LNCaP clone FGC (cell line): ENCODE measurements around the gene AMBRA1.

Experiments
- DNase-seq: peaks from one replicate; pipeline ENCODE4 v3.0.0-alpha.2; 2011; ENCODE audit warnings: low read depth
- H3K4me3 ChIP-seq: 2 replicates; pipeline ENCODE4 v1.5.1; 2011; ENCODE audit warnings: mild to moderate bottlenecking, low read depth, low read length, control low read depth
- TF ChIP-seq, protein P1 (sequence below): IDR thresholded peaks from 2 replicates; pipeline ENCODE4 v1.5.1; 2012; ENCODE audit warnings: mild to moderate bottlenecking; ENCODE audit not compliant: control insufficient read depth, insufficient read depth; ENCODE audit errors: extremely low read depth

The AMBRA1 gene

DNA sequence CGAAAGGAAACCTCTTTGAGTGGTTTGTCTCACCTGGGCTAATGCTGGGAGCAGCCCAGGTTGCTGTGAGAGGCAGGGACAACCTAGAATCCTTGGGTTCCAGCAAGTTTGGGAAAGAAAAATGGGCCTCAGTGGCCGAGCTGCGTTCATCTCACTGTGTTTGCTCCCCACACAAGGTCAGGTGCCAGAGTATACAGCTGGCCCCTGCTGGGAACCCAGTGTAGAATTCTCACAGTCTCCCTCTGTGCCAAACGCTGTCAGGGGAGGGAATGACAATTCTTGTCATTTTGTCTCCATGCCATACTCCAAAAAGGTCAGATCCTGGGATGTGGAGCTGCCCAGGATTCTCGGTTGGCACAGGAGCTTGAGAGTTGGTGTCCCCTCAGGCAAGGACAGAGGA is 242.2 kb downstream of the AMBRA1 start:
- no peak overlapping the region for H3K4me3 ChIP-seq

DNA sequence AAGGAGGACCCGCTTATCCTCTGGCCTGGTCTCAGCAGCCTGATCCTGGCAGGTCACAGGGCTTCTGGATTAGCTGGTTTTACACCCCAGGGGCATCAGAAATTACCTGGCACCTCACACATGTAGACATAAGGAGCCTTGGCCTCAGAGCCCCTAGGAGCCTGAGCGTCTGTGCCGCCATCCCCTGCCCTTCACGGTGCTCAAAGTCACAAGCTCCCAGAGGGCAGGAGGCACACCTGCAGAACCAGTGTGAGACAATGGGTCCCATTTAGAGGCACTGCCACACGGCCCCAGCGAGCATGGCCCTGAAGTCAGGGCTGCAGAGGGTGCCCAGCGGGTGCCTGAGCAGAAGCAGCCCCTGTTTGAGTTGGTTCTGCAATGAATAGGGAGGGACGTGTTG is 242.7 kb downstream of the AMBRA1 start:
- DNase-seq, result no peak
- H3K4me3 ChIP-seq, result no peak overlapping the region
- TF ChIP-seq, protein P1, sequence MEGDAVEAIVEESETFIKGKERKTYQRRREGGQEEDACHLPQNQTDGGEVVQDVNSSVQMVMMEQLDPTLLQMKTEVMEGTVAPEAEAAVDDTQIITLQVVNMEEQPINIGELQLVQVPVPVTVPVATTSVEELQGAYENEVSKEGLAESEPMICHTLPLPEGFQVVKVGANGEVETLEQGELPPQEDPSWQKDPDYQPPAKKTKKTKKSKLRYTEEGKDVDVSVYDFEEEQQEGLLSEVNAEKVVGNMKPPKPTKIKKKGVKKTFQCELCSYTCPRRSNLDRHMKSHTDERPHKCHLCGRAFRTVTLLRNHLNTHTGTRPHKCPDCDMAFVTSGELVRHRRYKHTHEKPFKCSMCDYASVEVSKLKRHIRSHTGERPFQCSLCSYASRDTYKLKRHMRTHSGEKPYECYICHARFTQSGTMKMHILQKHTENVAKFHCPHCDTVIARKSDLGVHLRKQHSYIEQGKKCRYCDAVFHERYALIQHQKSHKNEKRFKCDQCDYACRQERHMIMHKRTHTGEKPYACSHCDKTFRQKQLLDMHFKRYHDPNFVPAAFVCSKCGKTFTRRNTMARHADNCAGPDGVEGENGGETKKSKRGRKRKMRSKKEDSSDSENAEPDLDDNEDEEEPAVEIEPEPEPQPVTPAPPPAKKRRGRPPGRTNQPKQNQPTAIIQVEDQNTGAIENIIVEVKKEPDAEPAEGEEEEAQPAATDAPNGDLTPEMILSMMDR, result no peak

More for the DNA sequence above, 242.2 kb downstream of the AMBRA1 start:
- no peak for DNase-seq
- TF ChIP-seq, protein P1, result no peak

DNA sequence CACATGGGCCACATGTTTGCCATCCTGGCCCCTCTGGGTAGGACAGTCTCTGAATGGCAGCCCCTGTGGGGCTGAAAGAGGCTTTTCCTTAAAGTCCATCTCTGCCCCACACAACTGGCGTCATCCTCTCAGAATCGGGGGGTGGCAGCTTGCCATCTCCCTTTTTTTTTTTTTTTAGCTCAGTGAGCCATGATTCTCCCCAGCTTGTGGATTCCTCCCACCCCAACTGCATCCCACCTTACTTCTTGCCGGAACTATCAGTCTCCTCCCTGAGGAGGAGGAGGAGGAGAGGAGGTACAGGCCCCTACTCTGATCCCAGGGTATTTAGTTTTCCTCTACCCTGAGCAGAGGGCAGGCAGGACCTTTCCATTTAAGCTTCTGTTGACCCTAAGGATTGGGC is 243.1 kb downstream of the AMBRA1 start:
- DNase-seq, result no peak
- no peak overlapping the region for H3K4me3 ChIP-seq
- TF ChIP-seq, protein P1, result no peak

DNA sequence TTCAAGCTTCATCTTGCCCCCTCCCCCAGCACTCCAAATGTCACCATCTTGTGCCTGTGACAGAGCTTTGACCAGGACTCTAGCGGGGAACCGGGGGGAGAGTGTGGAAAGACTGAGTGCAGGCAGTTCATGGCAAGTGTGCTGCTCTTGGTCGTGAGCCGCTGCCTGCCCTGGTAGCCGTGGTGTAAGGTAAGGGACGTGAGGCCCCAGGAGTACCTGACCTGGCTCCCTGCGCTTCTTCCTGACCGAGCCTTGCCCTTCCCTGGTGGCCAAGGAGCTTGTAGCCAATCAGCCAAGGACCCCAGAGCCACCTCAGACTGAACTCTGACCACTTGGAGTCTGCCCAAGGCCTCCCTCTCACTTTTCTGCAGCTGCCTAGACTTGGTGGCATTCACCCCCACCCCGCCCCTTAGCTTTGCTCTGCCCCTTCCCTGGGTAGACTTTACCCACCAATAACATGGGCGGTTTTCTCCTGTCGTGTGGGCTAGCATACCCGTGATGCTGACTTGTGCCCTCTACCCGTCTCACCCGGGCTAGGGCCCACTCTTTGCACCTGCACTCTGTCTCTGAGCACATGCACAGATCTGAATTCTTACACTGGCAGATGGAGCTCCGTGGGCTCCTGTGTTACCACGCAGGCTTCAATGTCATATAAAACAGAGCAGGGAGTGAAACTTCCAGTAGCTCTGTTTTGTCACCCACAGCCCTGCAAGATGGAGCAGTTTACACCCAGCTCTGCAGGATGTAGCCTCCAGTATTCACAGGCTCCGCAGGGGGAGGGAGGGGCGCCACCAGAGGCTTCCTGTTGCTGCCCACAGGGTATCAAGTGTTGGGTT is 245.0 kb downstream of the AMBRA1 start:
- no peak for DNase-seq
- peak overlapping the region; percentile 90 for H3K4me3 ChIP-seq
- TF ChIP-seq, protein P1, result no peak

DNA sequence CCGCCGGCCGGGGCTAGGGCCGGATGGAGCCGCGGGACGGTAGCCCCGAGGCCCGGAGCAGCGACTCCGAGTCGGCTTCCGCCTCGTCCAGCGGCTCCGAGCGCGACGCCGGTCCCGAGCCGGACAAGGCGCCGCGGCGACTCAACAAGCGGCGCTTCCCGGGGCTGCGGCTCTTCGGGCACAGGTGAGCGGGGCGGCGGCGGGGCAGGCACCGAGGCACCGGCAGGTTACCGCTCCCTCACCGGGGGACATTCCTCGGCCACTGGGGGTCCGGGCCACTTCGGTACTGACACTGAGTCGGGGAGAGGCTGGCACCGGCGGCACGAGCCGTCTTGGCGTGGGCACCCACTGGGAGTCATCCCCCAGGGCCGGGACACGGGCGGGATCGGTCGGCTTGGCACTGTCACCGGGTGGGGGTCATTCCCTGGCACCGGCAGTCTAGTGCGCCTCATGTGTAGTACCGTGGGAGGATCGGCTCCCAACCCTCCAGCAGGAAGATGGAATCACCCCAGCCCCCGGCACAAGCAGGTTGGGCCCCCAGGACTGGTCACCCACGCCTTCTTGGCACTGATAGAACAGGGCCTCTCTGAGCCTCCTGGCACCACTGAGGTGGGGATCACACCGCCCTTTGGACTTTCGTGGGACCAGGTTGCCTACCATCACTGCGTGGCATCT is 246.0 kb downstream of the AMBRA1 start:
- DNase-seq, result no peak
- TF ChIP-seq, protein P1, result no peak
- peak overlapping the region; percentile 90 for H3K4me3 ChIP-seq

DNA sequence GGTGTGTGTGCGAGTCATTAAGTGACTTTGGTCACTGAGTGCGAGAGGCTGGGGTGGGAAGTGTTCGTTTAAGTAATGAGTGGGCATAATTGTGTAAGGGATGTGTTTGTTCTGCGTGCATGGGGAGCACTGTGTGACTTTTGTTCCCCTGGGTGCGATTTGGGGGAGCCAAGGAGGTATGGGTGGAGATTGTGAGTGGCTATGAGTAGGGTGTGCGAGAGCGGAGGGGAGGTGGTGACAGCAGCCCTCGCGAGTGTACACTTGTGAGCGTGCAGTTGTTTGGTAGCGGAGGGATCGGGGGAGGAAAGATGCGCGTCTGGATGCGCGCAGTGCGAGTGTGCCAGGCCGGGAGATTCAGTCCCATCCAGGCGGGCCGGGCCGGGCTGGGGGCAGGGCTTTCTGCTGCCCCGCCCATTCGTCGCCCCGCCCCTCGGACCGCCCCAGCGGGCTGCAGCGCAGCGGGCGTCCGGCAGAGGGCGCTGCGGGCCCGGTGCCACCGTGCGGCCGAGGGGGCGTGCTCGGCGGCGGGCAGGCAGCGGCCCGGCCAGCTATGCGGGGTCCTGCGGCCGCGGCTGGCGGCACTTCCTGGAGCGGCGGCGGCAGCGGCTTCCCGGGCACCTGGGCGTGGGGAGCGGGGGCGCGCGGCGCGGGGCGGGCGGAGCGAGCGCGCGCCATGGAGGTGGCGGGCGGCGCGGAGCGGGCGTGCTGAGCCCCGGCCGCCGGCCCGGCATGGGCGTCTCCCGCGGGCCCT is 246.8 kb downstream of the AMBRA1 start, which contains the start of gene DGKZ:
Gene DGKZ (plus strand): TSS at position 578 of the 751 bp plus-strand sequence. CDS start 197 bp downstream, outside the sequence.
- TF ChIP-seq, protein P1, result peak; percentile 98
- H3K4me3 ChIP-seq, result peak within 1 kb of the TSS; percentile 90
- no peak for DNase-seq
